ENCODE data around the gene WFDC5.
A peak's percentile ranks its signal among the peaks of the same experiment; 100 is the strongest.

Gene WFDC5

DNA sequence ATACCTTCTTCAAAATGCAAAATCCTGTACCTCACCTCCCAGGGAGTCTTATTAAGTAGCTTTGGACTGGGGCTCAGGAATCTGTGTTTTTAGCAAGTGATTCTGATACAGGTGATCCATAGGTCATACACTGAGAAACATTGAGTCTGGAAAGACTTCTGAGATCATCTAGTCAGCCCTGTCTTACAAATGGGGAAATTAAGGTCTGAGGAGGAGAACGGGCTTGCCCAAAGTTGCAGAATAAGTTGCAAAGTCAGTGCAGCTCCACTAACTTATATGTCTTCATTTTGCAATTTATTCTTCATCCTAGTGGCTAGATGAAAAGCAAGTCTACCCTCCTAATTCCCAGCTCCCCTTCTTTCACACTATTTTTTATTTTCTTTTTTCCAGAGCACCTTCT is 42.9 kb downstream of the WFDC5 start:
- H3K14ac ChIP-seq (ENCODE audit: low read length): peak overlapping the region; percentile 91
- H2BK5ac ChIP-seq (ENCODE audit: low read depth, low read length, poor library complexity): peak overlapping the region; percentile 84
- peak overlapping the region; percentile 87 for H2AK5ac ChIP-seq (ENCODE audit: low read length)
- H4K8ac ChIP-seq (ENCODE audit: low read depth, low read length): peak overlapping the region; percentile 89
- peak overlapping the region; percentile 87 for H3K4ac ChIP-seq (ENCODE audit: low read depth, low read length)
- no peak overlapping the region for H3K4me2 ChIP-seq (ENCODE audit: low read length)
- H3K27ac ChIP-seq (ENCODE audit: low read depth, low read length): peak overlapping the region; percentile 69
- H3K36me3 ChIP-seq (ENCODE audit: control insufficient read depth in 1 of 2, insufficient read depth in 2 of 2, low read length in 2 of 2): peaks cover 8 to 10% of the 10 kb centered on the region in 2 experiments
- peak overlapping the region; percentile 90 for H2BK12ac ChIP-seq (ENCODE audit: low read length)
- no CpG with 5 or more reads among the region's 1 CpG for WGBS (ENCODE audit: extremely low coverage, insufficient coverage, insufficient read length)
- no peak for DNase-seq
- peak overlapping the region; percentile 72 for H4K12ac ChIP-seq (ENCODE audit: low read depth, low read length)
- H4K91ac ChIP-seq (ENCODE audit: low read depth, low read length): peak overlapping the region; percentile 98
- H3K18ac ChIP-seq (ENCODE audit: low read length): peak overlapping the region; percentile 96
- no peaks in the 10 kb centered on the region for H3K27me3 ChIP-seq (ENCODE audit: insufficient read depth, low read length)
- H3K23ac ChIP-seq (ENCODE audit: low read length): no peak overlapping the region
- H3K79me2 ChIP-seq (ENCODE audit: control insufficient read depth, insufficient read depth, low read length, poor library complexity): peaks cover 10% of the 10 kb centered on the region
- peaks cover 2% of the 10 kb centered on the region for H3K9me3 ChIP-seq (ENCODE audit: insufficient read depth, low read depth, low read length)
- H3K79me1 ChIP-seq (ENCODE audit: low read length): peaks cover 56% of the 10 kb centered on the region
- H2AFZ ChIP-seq (ENCODE audit: insufficient read depth, low read length, poor library complexity): no peak overlapping the region
- H2BK120ac ChIP-seq (ENCODE audit: insufficient read depth, low read length, poor library complexity): peak overlapping the region; percentile 97
- no peak overlapping the region for H3K4me3 ChIP-seq (ENCODE audit: low read depth, low read length)
- H3K9ac ChIP-seq (ENCODE audit: low read length): no peak overlapping the region
- H3K4me1 ChIP-seq (ENCODE audit: control insufficient read depth in 1 of 2, insufficient read depth in 2 of 2, low read length in 2 of 2): peaks cover 22 to 45% of the 10 kb centered on the region in 2 experiments

DNA sequence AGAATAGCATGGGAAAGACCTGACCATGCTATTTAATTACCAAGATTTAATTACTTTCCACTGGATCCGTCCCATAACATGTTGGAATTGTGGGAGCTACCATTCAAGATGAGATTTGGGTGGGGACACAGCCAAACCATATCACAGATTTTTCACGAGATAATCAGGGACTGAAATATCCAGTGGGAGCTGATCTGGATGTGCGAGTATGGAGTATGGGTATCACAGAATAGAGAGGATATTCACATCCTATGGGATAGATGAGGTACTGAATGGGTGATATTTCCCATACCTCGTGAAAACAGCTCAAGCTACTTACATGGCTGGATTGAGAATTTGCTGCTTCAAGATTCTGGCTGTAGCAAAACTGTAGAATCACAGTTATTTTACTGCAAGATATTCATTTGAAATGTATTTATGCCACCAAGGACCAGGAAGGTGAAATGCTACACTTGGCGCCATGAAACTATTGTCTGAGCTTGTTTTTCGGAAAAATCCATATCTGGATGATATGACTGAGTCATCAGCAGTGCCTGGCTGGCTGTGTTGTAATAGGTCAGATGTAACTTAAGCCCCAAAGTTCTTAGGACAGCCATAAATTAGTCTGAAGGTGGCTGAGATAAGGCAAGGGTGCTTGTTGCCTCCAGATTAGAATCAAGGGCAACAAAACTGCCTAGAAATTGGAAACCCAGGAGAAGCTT is 43.9 kb downstream of the WFDC5 start:
- peak overlapping the region; percentile 70 for H4K91ac ChIP-seq (ENCODE audit: low read depth, low read length)
- peak overlapping the region; percentile 79 for H3K27ac ChIP-seq (ENCODE audit: low read depth, low read length)
- no peak overlapping the region for H3K4me2 ChIP-seq (ENCODE audit: low read length)
- H2AK5ac ChIP-seq (ENCODE audit: low read length): no peak overlapping the region
- no peak overlapping the region for H4K12ac ChIP-seq (ENCODE audit: low read depth, low read length)
- no peak overlapping the region for H3K18ac ChIP-seq (ENCODE audit: low read length)
- H3K9me3 ChIP-seq (ENCODE audit: insufficient read depth, low read depth, low read length): peaks cover 2% of the 10 kb centered on the region
- H3K27me3 ChIP-seq (ENCODE audit: insufficient read depth, low read length): no peaks in the 10 kb centered on the region
- H4K8ac ChIP-seq (ENCODE audit: low read depth, low read length): peak overlapping the region; percentile 69
- H3K79me2 ChIP-seq (ENCODE audit: control insufficient read depth, insufficient read depth, low read length, poor library complexity): peaks cover 11% of the 10 kb centered on the region
- no peak overlapping the region for H3K23ac ChIP-seq (ENCODE audit: low read length)
- peak; percentile 20 to 57 for DNase-seq
- peaks cover 54% of the 10 kb centered on the region for H3K79me1 ChIP-seq (ENCODE audit: low read length)
- no peak overlapping the region for H2AFZ ChIP-seq (ENCODE audit: insufficient read depth, low read length, poor library complexity)
- peaks cover 20 to 40% of the 10 kb centered on the region in 2 experiments for H3K4me1 ChIP-seq (ENCODE audit: control insufficient read depth in 1 of 2, insufficient read depth in 2 of 2, low read length in 2 of 2)
- peak overlapping the region; percentile 94 for H2BK5ac ChIP-seq (ENCODE audit: low read depth, low read length, poor library complexity)
- H3K14ac ChIP-seq (ENCODE audit: low read length): peak overlapping the region; percentile 86
- H2BK12ac ChIP-seq (ENCODE audit: low read length): peak overlapping the region; percentile 76
- peaks cover 8 to 10% of the 10 kb centered on the region in 2 experiments for H3K36me3 ChIP-seq (ENCODE audit: control insufficient read depth in 1 of 2, insufficient read depth in 2 of 2, low read length in 2 of 2)
- H3K9ac ChIP-seq (ENCODE audit: low read length): no peak overlapping the region
- WGBS (ENCODE audit: extremely low coverage, insufficient coverage, insufficient read length): no CpG with 5 or more reads among the region's 6 CpGs
- H3K4ac ChIP-seq (ENCODE audit: low read depth, low read length): no peak overlapping the region
- peak overlapping the region; percentile 78 for H2BK120ac ChIP-seq (ENCODE audit: insufficient read depth, low read length, poor library complexity)
- no peak overlapping the region for H3K4me3 ChIP-seq (ENCODE audit: low read depth, low read length)

DNA sequence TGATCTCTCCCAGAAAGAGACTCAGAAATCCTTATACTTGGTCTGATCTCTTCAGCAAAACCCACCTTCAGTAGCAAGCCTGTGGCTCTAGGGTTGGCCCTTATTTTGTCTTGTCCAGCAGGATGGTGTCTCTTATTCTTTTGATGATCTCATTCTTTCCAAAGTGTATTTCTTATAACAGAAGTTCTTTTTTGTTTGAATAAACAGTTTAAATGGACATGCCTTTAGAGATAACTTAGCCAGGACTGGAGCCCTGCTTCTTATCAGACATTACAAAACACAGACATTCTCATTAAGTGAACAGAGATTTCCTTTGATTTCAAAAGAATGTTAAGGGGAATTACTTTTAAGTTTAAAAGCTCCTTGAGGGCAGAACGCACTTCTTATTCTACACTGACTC is 45.7 kb downstream of the WFDC5 start:
- Histone ChIP-seq H3K14ac (ENCODE audit: low read length) (no peak overlapping the region), H2BK120ac (ENCODE audit: insufficient read depth, low read length, poor library complexity) (peak overlapping the region; percentile 89), H3K4me3 (ENCODE audit: low read depth, low read length) (no peak overlapping the region), H4K12ac (ENCODE audit: low read depth, low read length) (no peak overlapping the region), H3K4me2 (ENCODE audit: low read length) (no peak overlapping the region), H3K4me1 (ENCODE audit: control insufficient read depth in 1 of 2, insufficient read depth in 2 of 2, low read length in 2 of 2) (peaks cover 20 to 36% of the 10 kb centered on the region in 2 experiments), H2BK12ac (ENCODE audit: low read length) (no peak overlapping the region), H3K36me3 (ENCODE audit: control insufficient read depth in 1 of 2, insufficient read depth in 2 of 2, low read length in 2 of 2) (peaks cover 3 to 4% of the 10 kb centered on the region in 2 experiments), H3K18ac (ENCODE audit: low read length) (no peak overlapping the region), H2BK5ac (ENCODE audit: low read depth, low read length, poor library complexity) (peak overlapping the region; percentile 99), H2AK5ac (ENCODE audit: low read length) (no peak overlapping the region), H2AFZ (ENCODE audit: insufficient read depth, low read length, poor library complexity) (no peak overlapping the region), H3K79me1 (ENCODE audit: low read length) (peaks cover 47% of the 10 kb centered on the region), H3K9me3 (ENCODE audit: insufficient read depth, low read depth, low read length) (peaks cover 2% of the 10 kb centered on the region), H3K9ac (ENCODE audit: low read length) (no peak overlapping the region), H4K91ac (ENCODE audit: low read depth, low read length) (peak overlapping the region; percentile 91), H4K8ac (ENCODE audit: low read depth, low read length) (no peak overlapping the region), H3K27ac (ENCODE audit: low read depth, low read length) (peak overlapping the region; percentile 93), H3K23ac (ENCODE audit: low read length) (no peak overlapping the region), H3K27me3 (ENCODE audit: insufficient read depth, low read length) (no peaks in the 10 kb centered on the region), H3K79me2 (ENCODE audit: control insufficient read depth, insufficient read depth, low read length, poor library complexity) (peaks cover 11% of the 10 kb centered on the region), H3K4ac (ENCODE audit: low read depth, low read length) (no peak overlapping the region)
- DNase-seq: no peak
- WGBS (ENCODE audit: extremely low coverage, insufficient coverage, insufficient read length): no CpG with 5 or more reads among the region's 1 CpG

DNA sequence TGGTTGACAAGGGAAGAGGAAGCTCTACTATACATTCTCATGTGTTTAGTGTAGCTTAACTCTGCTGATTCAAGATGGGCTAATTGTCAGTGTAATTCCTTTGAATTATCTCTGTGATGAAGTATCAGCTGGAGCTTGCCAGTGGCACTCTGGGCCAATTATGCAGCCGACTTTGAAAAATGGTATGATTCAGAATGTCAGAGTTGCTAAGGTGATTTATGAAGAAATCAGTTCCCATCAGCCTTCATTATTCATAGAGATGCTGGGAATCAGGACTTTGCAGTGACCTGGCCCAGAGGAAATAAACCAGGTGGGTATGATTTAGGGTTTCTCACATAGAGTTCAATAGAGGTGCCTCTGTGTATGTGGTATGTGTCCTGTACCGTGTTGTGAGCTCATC is 47.4 kb downstream of the WFDC5 start:
- H3K14ac ChIP-seq (ENCODE audit: low read length): peak overlapping the region; percentile 11
- no peak overlapping the region for H4K12ac ChIP-seq (ENCODE audit: low read depth, low read length)
- no peak overlapping the region for H4K8ac ChIP-seq (ENCODE audit: low read depth, low read length)
- no peak overlapping the region for H3K4me3 ChIP-seq (ENCODE audit: low read depth, low read length)
- H3K4ac ChIP-seq (ENCODE audit: low read depth, low read length): peak overlapping the region; percentile 83
- H2AFZ ChIP-seq (ENCODE audit: insufficient read depth, low read length, poor library complexity): no peak overlapping the region
- peaks cover 36% of the 10 kb centered on the region for H3K79me1 ChIP-seq (ENCODE audit: low read length)
- H3K9ac ChIP-seq (ENCODE audit: low read length): no peak overlapping the region
- H3K27ac ChIP-seq (ENCODE audit: low read depth, low read length): peak overlapping the region; percentile 41
- H3K9me3 ChIP-seq (ENCODE audit: insufficient read depth, low read depth, low read length): peaks cover 2% of the 10 kb centered on the region
- no CpG with 5 or more reads among the region's 2 CpGs for WGBS (ENCODE audit: extremely low coverage, insufficient coverage, insufficient read length)
- H3K27me3 ChIP-seq (ENCODE audit: insufficient read depth, low read length): no peaks in the 10 kb centered on the region
- H4K91ac ChIP-seq (ENCODE audit: low read depth, low read length): peak overlapping the region; percentile 88
- H3K79me2 ChIP-seq (ENCODE audit: control insufficient read depth, insufficient read depth, low read length, poor library complexity): peaks cover 11% of the 10 kb centered on the region
- H3K4me1 ChIP-seq (ENCODE audit: control insufficient read depth in 1 of 2, insufficient read depth in 2 of 2, low read length in 2 of 2): peaks cover 15 to 26% of the 10 kb centered on the region in 2 experiments
- no peak overlapping the region for H3K4me2 ChIP-seq (ENCODE audit: low read length)
- H2BK12ac ChIP-seq (ENCODE audit: low read length): peak overlapping the region; percentile 70
- H3K18ac ChIP-seq (ENCODE audit: low read length): peak overlapping the region; percentile 73
- peak overlapping the region; percentile 95 for H2BK5ac ChIP-seq (ENCODE audit: low read depth, low read length, poor library complexity)
- DNase-seq: peak; percentile 63 to 82
- no peak overlapping the region for H2AK5ac ChIP-seq (ENCODE audit: low read length)
- peaks cover 3 to 4% of the 10 kb centered on the region in 2 experiments for H3K36me3 ChIP-seq (ENCODE audit: control insufficient read depth in 1 of 2, insufficient read depth in 2 of 2, low read length in 2 of 2)
- H2BK120ac ChIP-seq (ENCODE audit: insufficient read depth, low read length, poor library complexity): peak overlapping the region; percentile 99
- H3K23ac ChIP-seq (ENCODE audit: low read length): no peak overlapping the region

All from trophoblast cell (in vitro differentiated cells and primary cell).